Measurements from ENCODE around the gene GNL1.

GNL1 gene

DNA sequence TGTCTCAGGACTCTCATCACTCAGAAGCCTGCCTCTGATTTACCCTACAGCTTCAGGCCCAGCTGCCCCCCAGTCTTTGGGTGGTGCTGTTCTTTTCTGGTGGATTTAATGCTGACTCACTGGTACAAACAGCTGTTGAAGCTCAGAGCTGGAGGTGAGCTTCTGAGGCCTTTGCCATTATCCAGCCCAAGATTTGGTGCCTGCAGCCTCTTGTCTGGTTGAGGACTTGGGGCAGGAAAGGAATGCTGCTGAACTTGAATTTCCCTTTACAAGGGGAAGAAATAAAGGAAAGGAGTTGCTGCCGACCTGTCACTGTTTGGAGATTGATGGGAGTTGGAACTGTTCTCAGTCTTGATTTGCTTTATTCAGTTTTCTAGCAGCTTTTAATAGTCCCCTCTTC lies 34.7 kb upstream of the GNL1 start:
- H3K27me3 ChIP-seq (ENCODE audit: control insufficient read depth in 2 of 2, insufficient read depth in 2 of 2, low read length in 2 of 2), result no peaks in the 10 kb centered on the region
- H3K4me1 ChIP-seq (ENCODE audit: control insufficient read depth in 2 of 2, insufficient read depth in 2 of 2, low read length in 2 of 2), result no peaks in the 10 kb centered on the region
- H3K27ac ChIP-seq (ENCODE audit: low read depth in 2 of 2, low read length in 2 of 2), result no peak overlapping the region
- no peak overlapping the region for H3K9ac ChIP-seq (ENCODE audit: low read depth in 1 of 2, low read length in 2 of 2)
- H3K4me3 ChIP-seq (ENCODE audit: low read length in 2 of 2), result no peak overlapping the region
- peaks cover 35 to 46% of the 10 kb centered on the region in 2 donors for H3K36me3 ChIP-seq (ENCODE audit: control insufficient read depth in 2 of 2, insufficient read depth in 2 of 2, low read length in 2 of 2)
- H3K9me3 ChIP-seq (ENCODE audit: control insufficient read depth in 2 of 2, low read length in 2 of 2), result no peaks in the 10 kb centered on the region

DNA sequence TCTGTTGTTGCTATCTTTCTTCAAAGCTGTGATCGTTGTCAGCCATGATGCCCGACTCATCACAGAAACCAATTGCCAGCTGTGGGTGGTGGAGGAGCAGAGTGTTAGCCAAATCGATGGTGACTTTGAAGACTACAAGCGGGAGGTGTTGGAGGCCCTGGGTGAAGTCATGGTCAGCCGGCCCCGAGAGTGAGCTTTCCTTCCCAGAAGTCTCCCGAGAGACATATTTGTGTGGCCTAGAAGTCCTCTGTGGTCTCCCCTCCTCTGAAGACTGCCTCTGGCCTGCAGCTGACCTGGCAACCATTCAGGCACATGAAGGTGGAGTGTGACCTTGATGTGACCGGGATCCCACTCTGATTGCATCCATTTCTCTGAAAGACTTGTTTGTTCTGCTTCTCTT lies 34.2 kb upstream of the GNL1 start:
- Histone ChIP-seq H3K27me3 (ENCODE audit: control insufficient read depth in 2 of 2, insufficient read depth in 2 of 2, low read length in 2 of 2) (no peaks in the 10 kb centered on the region), H3K36me3 (ENCODE audit: control insufficient read depth in 2 of 2, insufficient read depth in 2 of 2, low read length in 2 of 2) (peaks cover 40 to 51% of the 10 kb centered on the region in 2 donors), H3K9ac (ENCODE audit: low read depth in 1 of 2, low read length in 2 of 2) (no peak overlapping the region), H3K27ac (ENCODE audit: low read depth in 2 of 2, low read length in 2 of 2) (no peak overlapping the region), H3K9me3 (ENCODE audit: control insufficient read depth in 2 of 2, low read length in 2 of 2) (no peaks in the 10 kb centered on the region), H3K4me3 (ENCODE audit: low read length in 2 of 2) (no peak overlapping the region), H3K4me1 (ENCODE audit: control insufficient read depth in 2 of 2, insufficient read depth in 2 of 2, low read length in 2 of 2) (no peaks in the 10 kb centered on the region)

DNA sequence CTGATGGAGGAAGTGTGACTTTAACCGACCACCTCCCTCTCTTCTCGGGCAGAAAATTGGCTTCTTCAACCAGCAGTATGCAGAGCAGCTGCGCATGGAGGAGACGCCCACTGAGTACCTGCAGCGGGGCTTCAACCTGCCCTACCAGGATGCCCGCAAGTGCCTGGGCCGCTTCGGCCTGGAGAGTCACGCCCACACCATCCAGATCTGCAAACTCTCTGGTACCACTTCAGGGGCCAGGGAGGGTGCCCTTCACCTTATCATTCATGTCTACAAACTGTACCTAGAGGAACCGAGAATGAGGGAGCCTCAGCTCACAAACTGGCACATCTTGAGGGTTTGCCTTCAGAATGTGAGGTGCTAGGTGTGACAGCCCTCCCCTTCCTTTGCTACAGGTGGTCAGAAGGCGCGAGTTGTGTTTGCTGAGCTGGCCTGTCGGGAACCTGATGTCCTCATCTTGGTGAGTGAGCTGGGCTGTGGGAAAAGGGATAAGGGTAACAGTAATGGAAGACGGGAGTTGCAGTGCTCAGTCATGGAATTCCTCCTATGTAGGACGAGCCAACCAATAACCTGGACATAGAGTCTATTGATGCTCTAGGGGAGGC lies 33.6 kb upstream of the GNL1 start:
- no peak overlapping the region for H3K27ac ChIP-seq (ENCODE audit: low read depth in 2 of 2, low read length in 2 of 2)
- H3K27me3 ChIP-seq (ENCODE audit: control insufficient read depth in 2 of 2, insufficient read depth in 2 of 2, low read length in 2 of 2), result no peaks in the 10 kb centered on the region
- no peak overlapping the region for H3K4me3 ChIP-seq (ENCODE audit: low read length in 2 of 2)
- H3K4me1 ChIP-seq (ENCODE audit: control insufficient read depth in 2 of 2, insufficient read depth in 2 of 2, low read length in 2 of 2), result no peaks in the 10 kb centered on the region
- H3K9me3 ChIP-seq (ENCODE audit: control insufficient read depth in 2 of 2, low read length in 2 of 2), result no peaks in the 10 kb centered on the region
- peaks cover 46 to 58% of the 10 kb centered on the region in 2 donors for H3K36me3 ChIP-seq (ENCODE audit: control insufficient read depth in 2 of 2, insufficient read depth in 2 of 2, low read length in 2 of 2)
- no peak overlapping the region for H3K9ac ChIP-seq (ENCODE audit: low read depth in 1 of 2, low read length in 2 of 2)

DNA sequence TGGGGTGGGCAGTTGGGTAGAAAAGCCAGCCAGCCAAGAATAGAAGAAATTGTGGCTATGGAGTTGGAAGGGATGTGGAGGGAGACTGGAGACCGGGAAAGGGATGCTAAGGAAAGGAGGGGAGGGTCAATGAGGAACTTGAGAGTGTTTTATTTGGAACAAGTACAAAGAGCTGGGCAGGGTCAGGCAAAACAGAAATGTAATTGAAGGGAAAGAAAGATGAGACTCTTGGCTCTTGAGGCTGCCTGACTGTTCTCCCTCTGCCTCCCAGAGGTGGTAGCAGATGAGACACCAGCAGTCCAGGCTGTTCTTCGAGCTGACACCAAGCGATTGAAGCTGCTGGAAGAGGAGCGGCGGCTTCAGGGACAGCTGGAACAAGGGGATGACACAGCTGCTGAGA lies 27.6 kb upstream of the GNL1 start:
- no peaks in the 10 kb centered on the region for H3K4me1 ChIP-seq (ENCODE audit: control insufficient read depth in 2 of 2, insufficient read depth in 2 of 2, low read length in 2 of 2)
- H3K4me3 ChIP-seq (ENCODE audit: low read length in 2 of 2), result no peak overlapping the region
- H3K9me3 ChIP-seq (ENCODE audit: control insufficient read depth in 2 of 2, low read length in 2 of 2), result no peaks in the 10 kb centered on the region
- H3K9ac ChIP-seq (ENCODE audit: low read depth in 1 of 2, low read length in 2 of 2), result no peak overlapping the region
- peaks cover 67 to 70% of the 10 kb centered on the region in 2 donors for H3K36me3 ChIP-seq (ENCODE audit: control insufficient read depth in 2 of 2, insufficient read depth in 2 of 2, low read length in 2 of 2)
- no peaks in the 10 kb centered on the region for H3K27me3 ChIP-seq (ENCODE audit: control insufficient read depth in 2 of 2, insufficient read depth in 2 of 2, low read length in 2 of 2)
- no peak overlapping the region for H3K27ac ChIP-seq (ENCODE audit: low read depth in 2 of 2, low read length in 2 of 2)

DNA sequence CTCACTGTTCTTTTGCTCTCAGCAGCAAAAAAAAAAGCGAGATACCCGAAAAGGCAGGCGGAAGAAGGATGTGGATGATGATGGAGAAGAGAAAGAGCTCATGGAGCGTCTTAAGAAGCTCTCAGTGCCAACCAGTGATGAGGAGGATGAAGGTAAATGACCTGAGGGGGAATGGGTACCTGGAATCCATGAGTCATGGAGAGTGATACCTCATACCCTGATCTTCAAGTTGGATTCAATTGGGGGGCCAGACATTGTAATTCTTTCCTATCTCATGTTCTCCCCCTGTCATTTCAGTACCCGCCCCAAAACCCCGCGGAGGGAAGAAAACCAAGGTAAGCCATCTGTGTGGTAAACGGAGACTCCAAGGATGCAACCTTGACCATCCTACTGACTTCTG lies 21.8 kb upstream of the GNL1 start:
- Histone ChIP-seq H3K27me3 (ENCODE audit: control insufficient read depth in 2 of 2, insufficient read depth in 2 of 2, low read length in 2 of 2) (no peaks in the 10 kb centered on the region), H3K27ac (ENCODE audit: low read depth in 2 of 2, low read length in 2 of 2) (no peak overlapping the region), H3K9ac (ENCODE audit: low read depth in 1 of 2, low read length in 2 of 2) (no peak overlapping the region), H3K4me3 (ENCODE audit: low read length in 2 of 2) (no peak overlapping the region), H3K9me3 (ENCODE audit: control insufficient read depth in 2 of 2, low read length in 2 of 2) (no peaks in the 10 kb centered on the region), H3K4me1 (ENCODE audit: control insufficient read depth in 2 of 2, insufficient read depth in 2 of 2, low read length in 2 of 2) (peaks cover 0 to 3% of the 10 kb centered on the region in 2 donors), H3K36me3 (ENCODE audit: control insufficient read depth in 2 of 2, insufficient read depth in 2 of 2, low read length in 2 of 2) (peaks cover 47 to 56% of the 10 kb centered on the region in 2 donors)

DNA sequence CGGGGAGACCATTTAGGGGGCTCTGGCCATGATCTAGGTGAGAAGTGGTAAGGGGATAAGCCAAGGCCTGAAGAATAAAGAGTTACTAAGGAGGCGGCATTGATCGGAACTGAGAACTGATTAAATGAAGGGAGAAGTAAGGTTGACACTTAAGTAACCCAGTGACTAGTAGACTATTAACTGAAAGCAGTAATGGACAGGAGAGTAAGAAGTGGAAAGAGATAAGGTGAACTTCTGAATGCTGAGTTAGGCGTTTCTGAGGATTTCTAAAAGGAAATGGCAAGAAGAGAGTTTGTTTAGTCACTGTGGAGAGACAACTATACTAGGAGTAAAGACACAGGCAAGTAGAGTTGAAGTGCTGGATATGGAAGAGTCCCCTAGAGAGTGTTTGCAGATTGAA lies 16.8 kb upstream of the GNL1 start:
- no peak overlapping the region for H3K4me3 ChIP-seq (ENCODE audit: low read length in 2 of 2)
- peaks cover 15 to 25% of the 10 kb centered on the region in 2 donors for H3K4me1 ChIP-seq (ENCODE audit: control insufficient read depth in 2 of 2, insufficient read depth in 2 of 2, low read length in 2 of 2)
- no peak overlapping the region for H3K27ac ChIP-seq (ENCODE audit: low read depth in 2 of 2, low read length in 2 of 2)
- H3K9ac ChIP-seq (ENCODE audit: low read depth in 1 of 2, low read length in 2 of 2), result no peak overlapping the region
- H3K9me3 ChIP-seq (ENCODE audit: control insufficient read depth in 2 of 2, low read length in 2 of 2), result no peaks in the 10 kb centered on the region
- peaks cover 16 to 21% of the 10 kb centered on the region in 2 donors for H3K36me3 ChIP-seq (ENCODE audit: control insufficient read depth in 2 of 2, insufficient read depth in 2 of 2, low read length in 2 of 2)
- no peaks in the 10 kb centered on the region for H3K27me3 ChIP-seq (ENCODE audit: control insufficient read depth in 2 of 2, insufficient read depth in 2 of 2, low read length in 2 of 2)

DNA sequence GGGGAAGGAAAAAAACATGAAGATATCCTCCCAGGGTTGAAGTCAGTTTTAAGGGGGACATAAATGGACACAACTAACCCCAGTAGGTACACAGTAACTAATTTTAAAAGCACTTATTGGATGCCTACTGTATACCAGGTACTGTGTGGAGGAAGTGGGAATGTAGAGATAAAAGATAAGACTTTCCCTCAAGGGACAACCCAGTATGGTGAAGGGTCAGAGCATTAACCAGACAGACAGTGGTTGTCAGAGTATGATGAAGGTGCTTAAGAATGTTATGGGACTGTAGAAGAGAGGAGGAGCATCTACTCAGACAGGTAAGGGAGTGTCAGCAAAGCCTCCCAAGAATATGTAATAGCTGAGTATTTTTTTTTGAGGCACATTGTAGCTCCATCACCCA lies 15.9 kb upstream of the GNL1 start:
- peaks cover 7 to 12% of the 10 kb centered on the region in 2 donors for H3K36me3 ChIP-seq (ENCODE audit: control insufficient read depth in 2 of 2, insufficient read depth in 2 of 2, low read length in 2 of 2)
- peak overlapping the region; percentile 88 to 94 for H3K27ac ChIP-seq (ENCODE audit: low read depth in 2 of 2, low read length in 2 of 2)
- peak overlapping the region; percentile 87 to 97 for H3K4me3 ChIP-seq (ENCODE audit: low read length in 2 of 2)
- peak overlapping the region; percentile 79 to 90 for H3K9ac ChIP-seq (ENCODE audit: low read depth in 1 of 2, low read length in 2 of 2)
- no peaks in the 10 kb centered on the region for H3K27me3 ChIP-seq (ENCODE audit: control insufficient read depth in 2 of 2, insufficient read depth in 2 of 2, low read length in 2 of 2)
- no peaks in the 10 kb centered on the region for H3K9me3 ChIP-seq (ENCODE audit: control insufficient read depth in 2 of 2, low read length in 2 of 2)
- peaks cover 15 to 25% of the 10 kb centered on the region in 2 donors for H3K4me1 ChIP-seq (ENCODE audit: control insufficient read depth in 2 of 2, insufficient read depth in 2 of 2, low read length in 2 of 2)

DNA sequence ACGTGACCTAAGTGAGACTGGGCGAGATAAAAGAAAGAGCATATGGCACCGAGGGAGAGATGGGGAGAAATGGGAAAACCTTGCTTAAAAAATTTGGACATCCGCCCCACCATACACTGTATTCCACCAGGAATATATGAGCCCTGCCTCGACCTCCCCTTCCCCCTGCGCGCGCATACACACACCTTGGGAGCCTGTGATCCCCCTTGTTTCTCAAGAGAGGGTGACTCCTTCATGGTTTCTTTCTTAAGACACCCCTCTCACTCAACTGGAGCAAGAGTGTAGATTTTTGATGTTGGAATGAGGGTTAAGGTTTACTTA lies 15.4 kb upstream of the GNL1 start:
- peaks cover 15 to 25% of the 10 kb centered on the region in 2 donors for H3K4me1 ChIP-seq (ENCODE audit: control insufficient read depth in 2 of 2, insufficient read depth in 2 of 2, low read length in 2 of 2)
- peak overlapping the region; percentile 88 to 94 for H3K27ac ChIP-seq (ENCODE audit: low read depth in 2 of 2, low read length in 2 of 2)
- H3K9me3 ChIP-seq (ENCODE audit: control insufficient read depth in 2 of 2, low read length in 2 of 2), result no peaks in the 10 kb centered on the region
- peak overlapping the region; percentile 87 to 97 for H3K4me3 ChIP-seq (ENCODE audit: low read length in 2 of 2)
- no peaks in the 10 kb centered on the region for H3K27me3 ChIP-seq (ENCODE audit: control insufficient read depth in 2 of 2, insufficient read depth in 2 of 2, low read length in 2 of 2)
- peak overlapping the region; percentile 79 to 90 for H3K9ac ChIP-seq (ENCODE audit: low read depth in 1 of 2, low read length in 2 of 2)
- H3K36me3 ChIP-seq (ENCODE audit: control insufficient read depth in 2 of 2, insufficient read depth in 2 of 2, low read length in 2 of 2), result peaks cover 2 to 8% of the 10 kb centered on the region in 2 donors

DNA sequence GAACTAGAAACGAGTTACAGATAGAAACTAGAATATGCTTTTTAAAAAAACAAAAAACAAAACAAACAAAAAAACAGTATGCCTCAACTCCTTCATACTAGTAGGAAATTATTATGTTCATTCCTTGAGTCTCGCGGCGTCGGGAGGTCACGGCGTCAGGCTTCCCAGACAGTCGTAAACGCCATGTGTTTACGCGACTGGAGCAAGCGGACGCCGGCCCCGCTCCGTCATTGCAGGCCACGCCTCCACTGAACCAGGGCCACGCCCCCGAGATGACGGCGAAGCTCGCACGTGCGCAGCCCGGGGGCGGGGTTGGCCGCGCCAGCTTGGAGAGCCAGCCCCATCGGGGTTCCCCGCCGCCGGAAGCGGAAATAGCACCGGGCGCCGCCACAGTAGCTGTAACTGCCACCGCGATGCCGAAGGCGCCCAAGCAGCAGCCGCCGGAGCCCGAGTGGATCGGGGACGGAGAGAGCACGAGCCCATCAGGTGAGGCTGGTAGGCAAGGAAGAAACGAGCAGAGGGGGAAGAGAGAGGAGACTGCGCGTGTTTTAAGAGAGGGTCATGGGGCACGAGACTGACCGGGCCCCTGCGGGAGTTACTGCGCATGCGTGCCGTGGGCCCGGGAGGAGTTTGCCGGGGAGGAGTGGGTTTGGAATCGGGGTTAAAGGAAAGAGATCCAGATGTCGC lies 14.9 kb upstream of the GNL1 start, which contains the start of gene ABCF1:
ABCF1 (plus strand) TSS at position 368 of the 687 bp plus-strand sequence; CDS start at position 414, 46 bp downstream.
- H3K36me3 ChIP-seq (ENCODE audit: control insufficient read depth in 2 of 2, insufficient read depth in 2 of 2, low read length in 2 of 2), result peaks cover 0 to 4% of the 10 kb centered on the region in 2 donors
- peak within 1 kb of the TSS; percentile 79 to 90 for H3K9ac ChIP-seq (ENCODE audit: low read depth in 1 of 2, low read length in 2 of 2)
- H3K27ac ChIP-seq (ENCODE audit: low read depth in 2 of 2, low read length in 2 of 2), result peak within 1 kb of the TSS; percentile 88 to 94
- peak within 1 kb of the TSS; percentile 87 to 97 for H3K4me3 ChIP-seq (ENCODE audit: low read length in 2 of 2)
- no peaks in the 10 kb centered on the region for H3K27me3 ChIP-seq (ENCODE audit: control insufficient read depth in 2 of 2, insufficient read depth in 2 of 2, low read length in 2 of 2)
- no peaks in the 10 kb centered on the region for H3K9me3 ChIP-seq (ENCODE audit: control insufficient read depth in 2 of 2, low read length in 2 of 2)
- H3K4me1 ChIP-seq (ENCODE audit: control insufficient read depth in 2 of 2, insufficient read depth in 2 of 2, low read length in 2 of 2), result peaks cover 15 to 25% of the 10 kb centered on the region in 2 donors

DNA sequence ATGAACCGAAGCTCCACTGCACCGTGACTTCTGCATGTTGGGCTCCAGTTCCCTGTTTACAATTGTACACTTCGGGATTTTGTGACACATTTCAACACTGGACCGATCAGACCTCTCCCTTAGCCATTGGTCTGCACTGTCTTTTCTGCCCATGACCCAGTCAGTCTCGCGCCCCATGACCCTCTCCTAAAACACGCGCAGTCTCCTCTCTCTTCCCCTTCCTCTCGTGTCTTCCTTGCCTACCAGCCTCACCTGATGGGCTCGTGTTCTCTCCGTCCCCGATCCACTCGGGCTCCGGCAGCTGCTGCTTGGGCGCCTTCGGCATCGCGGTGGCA lies 14.4 kb upstream of the GNL1 start:
- peaks cover 0 to 4% of the 10 kb centered on the region in 2 donors for H3K36me3 ChIP-seq (ENCODE audit: control insufficient read depth in 2 of 2, insufficient read depth in 2 of 2, low read length in 2 of 2)
- H3K27ac ChIP-seq (ENCODE audit: low read depth in 2 of 2, low read length in 2 of 2), result peak overlapping the region; percentile 62 to 94
- no peaks in the 10 kb centered on the region for H3K27me3 ChIP-seq (ENCODE audit: control insufficient read depth in 2 of 2, insufficient read depth in 2 of 2, low read length in 2 of 2)
- H3K4me1 ChIP-seq (ENCODE audit: control insufficient read depth in 2 of 2, insufficient read depth in 2 of 2, low read length in 2 of 2), result peaks cover 15 to 25% of the 10 kb centered on the region in 2 donors
- peak overlapping the region; percentile 79 to 88 for H3K9ac ChIP-seq (ENCODE audit: low read depth in 1 of 2, low read length in 2 of 2)
- no peaks in the 10 kb centered on the region for H3K9me3 ChIP-seq (ENCODE audit: control insufficient read depth in 2 of 2, low read length in 2 of 2)
- peak overlapping the region; percentile 73 to 97 for H3K4me3 ChIP-seq (ENCODE audit: low read length in 2 of 2)
